Thymus (tissue), 11 donors: ENCODE measurements around the gene PDE9A. TPM values are rescaled to one million over a fixed set of nuclear protein-coding genes. Genes with fewer than 3 reads are reported as not detected.
A peak's percentile ranks its signal among the peaks of the same experiment; 100 is the strongest.
"Not testable (repeated sequence)": the region's sequence is repeated elsewhere in the genome, so short reads cannot be mapped to it uniquely, and the experiment has no call there.

Experiments used
- DNase-seq, 9 donors: peaks; one replicate each; pipeline ENCODE4 v3.0.0-alpha.2; 2013; ENCODE audit warnings: low spot score in 9 of 9, low read depth in 6 of 9, missing footprints in 1 of 9
- H3K27ac ChIP-seq, 2 donors: one replicate each; pipeline ENCODE4 v1.5.1; 2013; ENCODE audit warnings: control low read depth in 1 of 2, low read depth in 1 of 2, low read length in 1 of 2, mild to moderate bottlenecking in 1 of 2, moderate library complexity in 1 of 2
- H3K27me3 ChIP-seq, 2 donors: one replicate each; pipeline ENCODE4 v1.5.1; 2013; ENCODE audit warnings: low read length in 1 of 2; ENCODE audit not compliant: control insufficient read depth in 2 of 2, insufficient read depth in 1 of 2
- H3K36me3 ChIP-seq, 2 donors: one replicate each; pipeline ENCODE4 v1.5.1; 2013; ENCODE audit warnings: low read length in 1 of 2, mild to moderate bottlenecking in 1 of 2, moderate library complexity in 1 of 2; ENCODE audit not compliant: control insufficient read depth in 2 of 2, insufficient read depth in 2 of 2
- H3K4me1 ChIP-seq, 2 donors: one replicate each; pipeline ENCODE4 v1.5.1; 2013; ENCODE audit warnings: low read length in 2 of 2; ENCODE audit not compliant: control insufficient read depth in 2 of 2, insufficient read depth in 2 of 2
- H3K4me3 ChIP-seq, 2 donors: one replicate each; pipeline ENCODE4 v1.5.1; 2013; ENCODE audit warnings: low read length in 2 of 2, control low read depth in 1 of 2, mild to moderate bottlenecking in 1 of 2
- H3K9me3 ChIP-seq, 2 donors: one replicate each; pipeline ENCODE4 v1.5.1; 2013; ENCODE audit warnings: low read length in 1 of 2, mild to moderate bottlenecking in 1 of 2; ENCODE audit not compliant: control insufficient read depth in 2 of 2, insufficient read depth in 1 of 2
- WGBS: extraction: QIAGEN DNeasy Blood & Tissue Kit; methylation state at CpG from one replicate; pipeline ENCODE4 v1.1.7; 2013; 5-methylcytosine and 5-hydroxymethylcytosine counted together
- polyA plus RNA-seq: library from polyadenylated mRNA; stranded (reverse); fragments of 200-250 nt; gene quantifications from one replicate; pipeline ENCODE4 v1.2.3, GENCODE V29; 2013
- total RNA-seq: library from RNA; stranded (reverse); fragments of 120-200 nt; gene quantifications from one replicate; pipeline ENCODE4 v1.2.4, GENCODE V29; 2013
- donor health status: healthy.

PDE9A gene
- total and polyA plus RNA-seq, 2 donors = 8.2 to 14.5 TPM

DNA sequence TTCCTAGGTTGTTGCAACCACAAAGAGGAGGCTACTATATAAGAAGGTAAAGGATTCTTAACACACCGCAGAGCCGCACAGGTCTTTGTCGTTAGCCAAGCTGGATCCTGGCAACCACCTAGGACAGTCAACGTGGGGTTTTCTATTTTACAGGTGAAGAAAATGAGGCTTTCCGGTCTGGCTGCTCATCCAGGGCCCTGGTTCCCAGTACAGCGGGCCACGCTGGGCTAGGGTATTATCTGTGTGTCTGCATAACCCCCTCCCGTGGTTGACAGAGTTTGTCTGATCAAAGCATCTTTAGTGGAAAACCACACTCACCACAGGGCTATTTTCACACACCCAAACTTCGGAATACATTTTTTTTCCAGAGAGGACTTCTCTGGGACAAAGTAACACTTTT lies 39.0 kb upstream of the PDE9A start:
- Histone ChIP-seq H3K27ac (no peak overlapping the region), H3K36me3 (no peaks in the 10 kb centered on the region), H3K4me3 (no peak overlapping the region), H3K4me1 (peaks cover 9 to 35% of the 10 kb centered on the region in 2 donors), H3K9me3 (peaks cover 0 to 20% of the 10 kb centered on the region in 2 donors), H3K27me3 (peaks cover 0 to 20% of the 10 kb centered on the region in 2 donors)
- DNase-seq = peak in 2 of 9 donors; percentile 32 to 52
- WGBS = 10% methylated on average over 9 of the region's 9 CpGs

DNA sequence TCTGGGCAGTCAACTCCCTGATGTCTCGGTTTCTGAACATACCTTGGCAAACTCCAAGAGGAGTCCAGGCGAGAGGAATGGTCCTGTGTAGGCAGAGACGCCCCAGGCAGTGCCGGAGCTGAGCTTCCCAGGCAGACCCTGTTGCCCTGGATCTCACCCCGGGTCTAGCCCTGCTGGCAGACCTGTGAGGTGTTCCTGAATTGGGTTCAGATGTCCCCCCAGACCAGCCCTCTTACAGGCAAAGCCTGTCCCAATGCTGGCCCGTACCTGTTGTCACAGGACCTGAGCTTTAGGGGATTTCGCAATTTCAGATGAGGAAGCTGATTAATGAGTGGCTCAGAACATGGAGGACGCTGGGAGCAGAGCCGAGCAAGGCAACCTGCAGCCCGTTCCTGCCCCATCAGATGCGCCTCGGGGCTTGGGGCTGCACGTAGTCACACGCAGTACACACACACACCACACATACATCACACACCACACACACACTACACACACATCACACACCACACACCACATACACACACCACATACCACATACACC lies 38.5 kb upstream of the PDE9A start:
- H3K27me3 ChIP-seq = peaks cover 0 to 22% of the 10 kb centered on the region in 2 donors
- H3K9me3 ChIP-seq = peaks cover 0 to 15% of the 10 kb centered on the region in 2 donors
- H3K4me1 ChIP-seq = peaks cover 9 to 35% of the 10 kb centered on the region in 2 donors
- H3K36me3 ChIP-seq = no peaks in the 10 kb centered on the region
- no peak overlapping the region for H3K4me3 ChIP-seq
- peak overlapping the region in 1 of 2 donors; percentile 8 for H3K27ac ChIP-seq
- peak in 2 of 9 donors; percentile 42 to 67 for DNase-seq
- 24% methylated on average over 14 of the region's 14 CpGs for WGBS

- WGBS = 54% methylated on average over 4 of the region's 5 CpGs
- not testable (repeated sequence) for H3K36me3 ChIP-seq, DNase-seq, H3K27ac ChIP-seq, H3K4me3 ChIP-seq
- Histone ChIP-seq H3K4me1 (peaks cover 9 to 35% of the 10 kb centered on the region in 2 donors), H3K27me3 (peaks cover 0 to 22% of the 10 kb centered on the region in 2 donors), H3K9me3 (peaks cover 0 to 15% of the 10 kb centered on the region in 2 donors)
These were observed 38.0 kb upstream of the PDE9A start for GRCh38 chr21:42615377-42615776.

DNA sequence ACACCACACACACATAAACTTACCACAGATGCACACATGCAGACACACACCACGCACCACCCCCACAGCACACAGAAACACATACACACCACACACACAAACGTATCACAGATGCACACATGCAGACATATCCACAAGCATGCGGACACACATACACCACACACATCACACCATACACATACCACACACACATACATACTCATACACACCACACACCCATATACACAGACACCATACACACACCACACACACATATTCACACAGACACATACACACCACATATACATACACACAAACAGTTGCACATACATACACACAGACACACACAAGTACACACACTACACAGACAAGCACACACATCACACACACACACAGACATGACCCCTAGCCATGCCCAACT lies 37.5 kb upstream of the PDE9A start:
- Histone ChIP-seq H3K27me3 (peaks cover 0 to 22% of the 10 kb centered on the region in 2 donors), H3K27ac (no peak overlapping the region), H3K4me3 (no peak overlapping the region), H3K36me3 (no peaks in the 10 kb centered on the region), H3K9me3 (peaks cover 0 to 15% of the 10 kb centered on the region in 2 donors), H3K4me1 (peaks cover 9 to 35% of the 10 kb centered on the region in 2 donors)
- 62% methylated on average over 3 of the region's 3 CpGs for WGBS
- no peak for DNase-seq

GRCh38 chr21:42616446-42616845 lies 37.0 kb upstream of the PDE9A start:
- H3K4me1 ChIP-seq = peaks cover 9 to 35% of the 10 kb centered on the region in 2 donors
- no peak overlapping the region for H3K27ac ChIP-seq
- peaks cover 0 to 22% of the 10 kb centered on the region in 2 donors for H3K27me3 ChIP-seq
- DNase-seq = peak in 4 of 9 donors; percentile 36 to 75 (median 48)
- no peaks in the 10 kb centered on the region for H3K36me3 ChIP-seq
- peak overlapping the region in 1 of 2 donors; percentile 12 for H3K4me3 ChIP-seq
- 16% methylated on average over 18 of the region's 18 CpGs for WGBS
- H3K9me3 ChIP-seq = peaks cover 0 to 10% of the 10 kb centered on the region in 2 donors

DNA sequence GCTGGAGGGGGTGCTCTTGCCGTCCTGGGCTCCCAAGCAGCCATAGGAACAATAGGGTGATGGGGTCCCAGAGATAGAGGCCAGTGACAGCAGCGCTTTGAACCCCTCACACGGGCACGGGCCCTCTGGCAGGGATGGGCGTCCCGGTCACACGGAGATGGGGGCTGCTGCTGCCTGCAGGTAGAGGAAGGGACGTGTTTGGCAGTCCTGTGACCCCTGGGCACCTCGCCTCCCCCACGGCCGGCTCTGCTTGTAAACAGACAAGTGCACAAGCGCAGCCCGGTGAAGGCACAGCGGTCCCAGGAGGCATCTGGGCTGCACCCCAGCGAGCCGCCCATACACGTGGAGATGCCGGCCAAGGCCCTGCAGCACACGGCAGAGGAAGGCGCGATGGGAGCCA lies 36.5 kb upstream of the PDE9A start:
- Histone ChIP-seq H3K27ac (no peak overlapping the region), H3K4me3 (no peak overlapping the region), H3K4me1 (peaks cover 9 to 35% of the 10 kb centered on the region in 2 donors), H3K27me3 (peaks cover 0 to 22% of the 10 kb centered on the region in 2 donors), H3K36me3 (no peaks in the 10 kb centered on the region), H3K9me3 (peaks cover 0 to 7% of the 10 kb centered on the region in 2 donors)
- no peak for DNase-seq
- 95% methylated on average over 21 of the region's 21 CpGs for WGBS

- Histone ChIP-seq H3K36me3 (no peaks in the 10 kb centered on the region), H3K27me3 (peaks cover 0 to 22% of the 10 kb centered on the region in 2 donors), H3K4me1 (peaks cover 9 to 35% of the 10 kb centered on the region in 2 donors), H3K9me3 (peaks cover 0 to 7% of the 10 kb centered on the region in 2 donors), H3K27ac (no peak overlapping the region), H3K4me3 (no peak overlapping the region)
- no peak for DNase-seq
- WGBS = 94% methylated on average over 23 of the region's 23 CpGs
These were observed 35.9 kb upstream of the PDE9A start for GRCh38 chr21:42617486-42617885.

DNA sequence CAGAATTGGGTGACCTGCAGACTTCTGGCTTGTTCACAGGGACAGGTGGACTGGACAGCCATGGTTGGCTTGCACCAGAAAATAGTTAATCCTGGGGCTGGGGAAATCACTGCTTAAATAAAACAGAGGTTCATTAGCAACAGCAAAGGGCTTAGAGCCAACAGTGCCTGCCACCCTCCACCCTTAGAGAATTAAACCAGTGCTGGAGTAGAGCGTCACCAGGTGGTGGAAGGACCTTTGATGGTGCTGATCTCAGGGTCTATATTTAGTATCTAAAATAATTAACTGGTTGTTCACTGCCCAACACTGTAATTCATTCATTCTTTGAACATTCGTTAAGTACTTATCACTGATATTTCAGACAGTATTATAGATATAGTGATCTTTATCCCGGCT lies 34.7 kb upstream of the PDE9A start:
- H3K27me3 ChIP-seq = peaks cover 0 to 21% of the 10 kb centered on the region in 2 donors
- peaks cover 0 to 4% of the 10 kb centered on the region in 2 donors for H3K9me3 ChIP-seq
- 96% methylated on average over 3 of the region's 3 CpGs for WGBS
- no peaks in the 10 kb centered on the region for H3K36me3 ChIP-seq
- no peak overlapping the region for H3K27ac ChIP-seq
- no peak overlapping the region for H3K4me3 ChIP-seq
- H3K4me1 ChIP-seq = peaks cover 9 to 34% of the 10 kb centered on the region in 2 donors
- no peak for DNase-seq

GRCh38 chr21:42619166-42619565 lies 34.3 kb upstream of the PDE9A start:
- H3K4me1 ChIP-seq = peaks cover 9 to 34% of the 10 kb centered on the region in 2 donors
- no peak overlapping the region for H3K27ac ChIP-seq
- H3K36me3 ChIP-seq = no peaks in the 10 kb centered on the region
- no peak overlapping the region for H3K4me3 ChIP-seq
- DNase-seq = no peak
- H3K27me3 ChIP-seq = peaks cover 0 to 20% of the 10 kb centered on the region in 2 donors
- peaks cover 0 to 4% of the 10 kb centered on the region in 2 donors for H3K9me3 ChIP-seq
- 94% methylated on average over 7 of the region's 7 CpGs for WGBS
